ENCODE measurements around the gene SLC1A7. TPM values are rescaled to one million over a fixed set of nuclear protein-coding genes. Genes with fewer than 3 reads are reported as not detected.

SLC1A7 gene
- polyA plus RNA-seq, 1 donor (not counting 4 experiments of a cell fraction or from before 2014, with no cell fraction given), result not detected

DNA sequence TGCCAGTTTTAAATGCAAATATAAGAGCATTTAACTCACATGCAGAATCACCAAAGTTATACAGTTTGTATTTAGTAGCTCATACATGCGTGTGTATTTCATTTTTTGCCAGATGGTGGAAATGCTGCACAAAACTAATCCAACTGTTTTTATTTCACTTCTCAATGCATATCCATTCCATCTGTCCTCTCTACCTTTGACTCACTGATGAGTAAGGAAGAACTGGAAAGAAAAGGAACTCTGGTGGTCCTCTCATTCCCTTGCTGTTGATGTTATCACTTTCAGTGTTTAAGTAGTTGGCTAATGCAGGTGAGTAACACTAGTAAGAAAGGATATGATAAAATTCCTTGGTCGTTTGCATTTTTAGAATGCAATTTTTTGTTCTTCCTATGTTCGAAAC lies 5.7 kb upstream of the SLC1A7 start:
- H4K20me1 ChIP-seq (ENCODE audit: control insufficient read depth, extremely low read depth, insufficient read depth, low read length), result no peaks in the 10 kb centered on the region
- FAIRE-seq, result no peak
- H3K4me1 ChIP-seq (ENCODE audit: control insufficient read depth, extremely low read depth, insufficient read depth, low read length), result peaks cover 9% of the 10 kb centered on the region
- no peak overlapping the region for H2AFZ ChIP-seq (ENCODE audit: control insufficient read depth, low read length)
- H3K27ac ChIP-seq (ENCODE audit: control insufficient read depth, insufficient read depth, low read length), result no peak overlapping the region
- no peaks in the 10 kb centered on the region for H3K9me3 ChIP-seq (ENCODE audit: control insufficient read depth, low read depth, low read length)
- H3K27me3 ChIP-seq (ENCODE audit: control insufficient read depth, extremely low read depth, insufficient read depth, low read length), result no peaks in the 10 kb centered on the region
- no peaks in the 10 kb centered on the region for H3K79me2 ChIP-seq (ENCODE audit: control insufficient read depth, insufficient read depth, low read length)
- DNase-seq (ENCODE audit: low read depth, low spot score), result no peak
- no peak overlapping the region for H3K4me3 ChIP-seq (ENCODE audit: control insufficient read depth in 2 of 3, extremely low read depth in 1 of 3, insufficient read depth in 2 of 3, low read depth in 1 of 3, low read length in 3 of 3)
- H3K9ac ChIP-seq (ENCODE audit: control insufficient read depth, extremely low read depth, insufficient read depth, low read length), result no peak overlapping the region
- dilution Hi-C loops (cut with MboI; ENCODE audit: extremely low pct_ligation_motif_present, low sequenced_read_pairs), result no loop called here
- no peaks in the 10 kb centered on the region for H3K36me3 ChIP-seq (ENCODE audit: control insufficient read depth in 2 of 2, extremely low read depth in 1 of 2, insufficient read depth in 2 of 2, low read length in 2 of 2)
- no peak for TF ChIP-seq EZH2 (IDR thresholded peaks at IDR 0.05; ENCODE audit: low read length)
- TF ChIP-seq CTCF (optimal IDR thresholded peaks at IDR 0.05 in 1 of 3, IDR thresholded peaks at IDR 0.05 in 1 of 3, conservative IDR thresholded peaks at IDR 0.05 in 1 of 3; ENCODE audit: extremely low read depth in 1 of 3, insufficient read depth in 2 of 3, low read length in 3 of 3), result no peak
- no peak overlapping the region for H3K4me2 ChIP-seq (ENCODE audit: control insufficient read depth, extremely low read depth, insufficient read depth, low read depth, low read length)
- no peaks in the 10 kb centered on the region for H3K9me1 ChIP-seq (ENCODE audit: control insufficient read depth, extremely low read depth, insufficient read depth, low read length)

GRCh38 chr1:53147174-53147573 lies 4.7 kb upstream of the SLC1A7 start:
- no peak overlapping the region for H3K4me2 ChIP-seq (ENCODE audit: control insufficient read depth, extremely low read depth, insufficient read depth, low read depth, low read length)
- peaks cover 9% of the 10 kb centered on the region for H3K4me1 ChIP-seq (ENCODE audit: control insufficient read depth, extremely low read depth, insufficient read depth, low read length)
- H4K20me1 ChIP-seq (ENCODE audit: control insufficient read depth, extremely low read depth, insufficient read depth, low read length), result no peaks in the 10 kb centered on the region
- H3K79me2 ChIP-seq (ENCODE audit: control insufficient read depth, insufficient read depth, low read length), result no peaks in the 10 kb centered on the region
- no peaks in the 10 kb centered on the region for H3K9me1 ChIP-seq (ENCODE audit: control insufficient read depth, extremely low read depth, insufficient read depth, low read length)
- no peak for DNase-seq (ENCODE audit: low read depth, low spot score)
- H3K4me3 ChIP-seq (ENCODE audit: control insufficient read depth in 2 of 3, extremely low read depth in 1 of 3, insufficient read depth in 2 of 3, low read depth in 1 of 3, low read length in 3 of 3), result no peak overlapping the region
- dilution Hi-C loops (cut with MboI; ENCODE audit: extremely low pct_ligation_motif_present, low sequenced_read_pairs), result no loop called here
- H3K36me3 ChIP-seq (ENCODE audit: control insufficient read depth in 2 of 2, extremely low read depth in 1 of 2, insufficient read depth in 2 of 2, low read length in 2 of 2), result no peaks in the 10 kb centered on the region
- no peak overlapping the region for H3K9ac ChIP-seq (ENCODE audit: control insufficient read depth, extremely low read depth, insufficient read depth, low read length)
- H3K27me3 ChIP-seq (ENCODE audit: control insufficient read depth, extremely low read depth, insufficient read depth, low read length), result no peaks in the 10 kb centered on the region
- no peaks in the 10 kb centered on the region for H3K9me3 ChIP-seq (ENCODE audit: control insufficient read depth, low read depth, low read length)
- FAIRE-seq, result no peak
- H2AFZ ChIP-seq (ENCODE audit: control insufficient read depth, low read length), result no peak overlapping the region
- no peak overlapping the region for H3K27ac ChIP-seq (ENCODE audit: control insufficient read depth, insufficient read depth, low read length)
- TF ChIP-seq EZH2 (IDR thresholded peaks at IDR 0.05; ENCODE audit: low read length) (no peak), CTCF (optimal IDR thresholded peaks at IDR 0.05 in 1 of 3, IDR thresholded peaks at IDR 0.05 in 1 of 3, conservative IDR thresholded peaks at IDR 0.05 in 1 of 3; ENCODE audit: extremely low read depth in 1 of 3, insufficient read depth in 2 of 3, low read length in 3 of 3) (no peak)

All from keratinocyte (primary cell).